ENCODE results near the gene CTDSPL.

DNA sequence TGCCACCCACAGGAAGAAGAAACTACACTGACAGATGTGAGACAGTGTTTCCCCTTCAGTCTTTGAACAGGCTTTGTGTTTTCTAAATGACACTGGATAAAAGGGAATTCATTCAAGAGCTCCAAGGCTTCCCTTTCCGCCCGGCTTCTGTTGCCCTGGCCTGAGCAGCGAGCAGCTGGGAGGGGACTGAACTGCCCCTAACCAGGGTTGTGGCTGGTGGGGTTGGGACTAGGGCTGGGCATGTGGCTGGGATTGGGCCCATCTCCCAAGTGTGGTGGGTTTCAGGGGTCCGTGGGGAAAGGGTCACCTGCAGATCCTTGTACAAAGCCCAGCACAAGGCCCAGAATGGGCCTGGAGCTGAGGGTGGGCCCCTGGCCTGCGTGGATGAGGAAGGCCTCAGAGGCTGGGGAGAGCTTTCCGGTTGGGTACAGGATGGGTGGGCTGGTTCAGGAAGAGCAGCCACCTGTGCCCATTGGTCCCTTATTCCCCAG, 139.3 kb downstream of the CTDSPL start:
- TF ChIP-seq, protein P1, sequence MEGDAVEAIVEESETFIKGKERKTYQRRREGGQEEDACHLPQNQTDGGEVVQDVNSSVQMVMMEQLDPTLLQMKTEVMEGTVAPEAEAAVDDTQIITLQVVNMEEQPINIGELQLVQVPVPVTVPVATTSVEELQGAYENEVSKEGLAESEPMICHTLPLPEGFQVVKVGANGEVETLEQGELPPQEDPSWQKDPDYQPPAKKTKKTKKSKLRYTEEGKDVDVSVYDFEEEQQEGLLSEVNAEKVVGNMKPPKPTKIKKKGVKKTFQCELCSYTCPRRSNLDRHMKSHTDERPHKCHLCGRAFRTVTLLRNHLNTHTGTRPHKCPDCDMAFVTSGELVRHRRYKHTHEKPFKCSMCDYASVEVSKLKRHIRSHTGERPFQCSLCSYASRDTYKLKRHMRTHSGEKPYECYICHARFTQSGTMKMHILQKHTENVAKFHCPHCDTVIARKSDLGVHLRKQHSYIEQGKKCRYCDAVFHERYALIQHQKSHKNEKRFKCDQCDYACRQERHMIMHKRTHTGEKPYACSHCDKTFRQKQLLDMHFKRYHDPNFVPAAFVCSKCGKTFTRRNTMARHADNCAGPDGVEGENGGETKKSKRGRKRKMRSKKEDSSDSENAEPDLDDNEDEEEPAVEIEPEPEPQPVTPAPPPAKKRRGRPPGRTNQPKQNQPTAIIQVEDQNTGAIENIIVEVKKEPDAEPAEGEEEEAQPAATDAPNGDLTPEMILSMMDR (IDR thresholded peaks at IDR 0.05 in 2 of 3, conservative IDR thresholded peaks at IDR 0.05 in 1 of 3; ENCODE audit: borderline replicate concordance in 1 of 3, insufficient read depth in 1 of 3, low read depth in 2 of 3, low read length in 2 of 3), result no peak
- TF ChIP-seq SRF (IDR thresholded peaks at IDR 0.05; ENCODE audit: low read depth), result no peak
- no peak for TF ChIP-seq EZH2phosphoT487 (IDR thresholded peaks at IDR 0.05; ENCODE audit: borderline replicate concordance)
- no peak for TF ChIP-seq POLR2A (IDR thresholded peaks at IDR 0.05; ENCODE audit: borderline replicate concordance, extremely low read depth, insufficient read depth, insufficient read length)
- TF ChIP-seq, protein P2, sequence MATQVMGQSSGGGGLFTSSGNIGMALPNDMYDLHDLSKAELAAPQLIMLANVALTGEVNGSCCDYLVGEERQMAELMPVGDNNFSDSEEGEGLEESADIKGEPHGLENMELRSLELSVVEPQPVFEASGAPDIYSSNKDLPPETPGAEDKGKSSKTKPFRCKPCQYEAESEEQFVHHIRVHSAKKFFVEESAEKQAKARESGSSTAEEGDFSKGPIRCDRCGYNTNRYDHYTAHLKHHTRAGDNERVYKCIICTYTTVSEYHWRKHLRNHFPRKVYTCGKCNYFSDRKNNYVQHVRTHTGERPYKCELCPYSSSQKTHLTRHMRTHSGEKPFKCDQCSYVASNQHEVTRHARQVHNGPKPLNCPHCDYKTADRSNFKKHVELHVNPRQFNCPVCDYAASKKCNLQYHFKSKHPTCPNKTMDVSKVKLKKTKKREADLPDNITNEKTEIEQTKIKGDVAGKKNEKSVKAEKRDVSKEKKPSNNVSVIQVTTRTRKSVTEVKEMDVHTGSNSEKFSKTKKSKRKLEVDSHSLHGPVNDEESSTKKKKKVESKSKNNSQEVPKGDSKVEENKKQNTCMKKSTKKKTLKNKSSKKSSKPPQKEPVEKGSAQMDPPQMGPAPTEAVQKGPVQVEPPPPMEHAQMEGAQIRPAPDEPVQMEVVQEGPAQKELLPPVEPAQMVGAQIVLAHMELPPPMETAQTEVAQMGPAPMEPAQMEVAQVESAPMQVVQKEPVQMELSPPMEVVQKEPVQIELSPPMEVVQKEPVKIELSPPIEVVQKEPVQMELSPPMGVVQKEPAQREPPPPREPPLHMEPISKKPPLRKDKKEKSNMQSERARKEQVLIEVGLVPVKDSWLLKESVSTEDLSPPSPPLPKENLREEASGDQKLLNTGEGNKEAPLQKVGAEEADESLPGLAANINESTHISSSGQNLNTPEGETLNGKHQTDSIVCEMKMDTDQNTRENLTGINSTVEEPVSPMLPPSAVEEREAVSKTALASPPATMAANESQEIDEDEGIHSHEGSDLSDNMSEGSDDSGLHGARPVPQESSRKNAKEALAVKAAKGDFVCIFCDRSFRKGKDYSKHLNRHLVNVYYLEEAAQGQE (IDR thresholded peaks at IDR 0.05; ENCODE audit: low read depth), result no peak
- TF ChIP-seq EZH2 (IDR thresholded peaks at IDR 0.05), result no peak
- no peak for TF ChIP-seq CEBPB (IDR thresholded peaks at IDR 0.05; ENCODE audit: low read depth)
- no peak for TF ChIP-seq SP1 (IDR thresholded peaks at IDR 0.05; ENCODE audit: low read depth)
- TF ChIP-seq, protein P3, sequence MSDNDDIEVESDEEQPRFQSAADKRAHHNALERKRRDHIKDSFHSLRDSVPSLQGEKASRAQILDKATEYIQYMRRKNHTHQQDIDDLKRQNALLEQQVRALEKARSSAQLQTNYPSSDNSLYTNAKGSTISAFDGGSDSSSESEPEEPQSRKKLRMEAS (IDR thresholded peaks at IDR 0.05), result no peak
- TF ChIP-seq JUND (IDR thresholded peaks at IDR 0.05), result no peak
- TF ChIP-seq ZFX (IDR thresholded peaks at IDR 0.05), result no peak
- no peak for TF ChIP-seq RAD21 (IDR thresholded peaks at IDR 0.05; ENCODE audit: low read depth)

All from HCT116 (cell line).